ENCODE data around the gene CAMKK2. TPM values are rescaled to one million over a fixed set of nuclear protein-coding genes. Genes with fewer than 3 reads are reported as not detected.
A peak's percentile ranks its signal among the peaks of the same experiment; 100 is the strongest.

CAMKK2 gene
- total RNA-seq, 1 experiment from 2014 or later: 24.7 TPM

- no peak overlapping the region for H3K23ac ChIP-seq (ENCODE audit: insufficient read length, low read depth, low read length)
- H4K5ac ChIP-seq (ENCODE audit: insufficient read length, low read depth, low read length): no peak overlapping the region
- H2AFZ ChIP-seq (ENCODE audit: low read length): no peak overlapping the region
- H4K91ac ChIP-seq (ENCODE audit: insufficient read length, low read depth, low read length): no peak overlapping the region
- H4K20me1 ChIP-seq (ENCODE audit: control insufficient read depth, insufficient read depth, insufficient read length): peaks cover 4% of the 10 kb centered on the region
- peaks cover 7 to 20% (median 12%) of the 10 kb centered on the region in 3 experiments; a peak in 6 of 7 replicates for H3K36me3 Mint-ChIP-seq (ENCODE audit: insufficient read depth in 1 of 3, low read depth in 3 of 3)
- no peak overlapping the region for H3K9ac ChIP-seq (ENCODE audit: extremely low read depth, insufficient read length, low read length)
- H3K9me3 ChIP-seq (ENCODE audit: control insufficient read depth, low read depth, low read length): no peaks in the 10 kb centered on the region
- no CpG with 5 or more reads among the region's 10 CpGs for WGBS (ENCODE audit: extremely low coverage, insufficient read length, low lambda C conversion rate)
- no peak overlapping the region for H2AK5ac ChIP-seq (ENCODE audit: insufficient read length, low read length)
- H3K4ac ChIP-seq (ENCODE audit: low read depth, low read length): no peak overlapping the region
- H2BK5ac ChIP-seq (ENCODE audit: insufficient read length, low read length): no peak overlapping the region
- H2BK12ac ChIP-seq (ENCODE audit: insufficient read length, low read depth, low read length): no peak overlapping the region
- no peak overlapping the region for H3K27ac ChIP-seq (ENCODE audit: insufficient read length, low read depth, low read length)
- H3K27me3 ChIP-seq (ENCODE audit: insufficient read depth, low read length): no peaks in the 10 kb centered on the region
- no peak overlapping the region for H2BK20ac ChIP-seq (ENCODE audit: low read depth, low read length, poor library complexity, severe bottlenecking)
- no peak overlapping the region for H4K8ac ChIP-seq (replicated peaks; ENCODE audit: insufficient read length, low read depth, low read length)
- H3K4me2 ChIP-seq (ENCODE audit: insufficient read depth, insufficient read length, low read length): no peak overlapping the region
- H3K27ac Mint-ChIP-seq: peak overlapping the region; percentile 31 to 85 (median 62); a peak in 3 of 7 replicates
- H3K79me2 ChIP-seq (ENCODE audit: insufficient read depth, low read length): no peaks in the 10 kb centered on the region
- peaks cover 4% of the 10 kb centered on the region for H3K79me1 ChIP-seq (ENCODE audit: insufficient read depth, low read depth, low read length, poor library complexity, severe bottlenecking)
- no peak overlapping the region for H3K18ac ChIP-seq (ENCODE audit: insufficient read length, low read depth, low read length)
- H2BK15ac ChIP-seq (ENCODE audit: low read depth, low read length): no peak overlapping the region
- H3K23me2 ChIP-seq (ENCODE audit: insufficient read length, low read depth, low read length, poor library complexity, severe bottlenecking): no peaks in the 10 kb centered on the region
- no peaks in the 10 kb centered on the region for H3K27me3 Mint-ChIP-seq (ENCODE audit: low read depth)
- H2BK120ac ChIP-seq (ENCODE audit: low read depth, low read length, poor library complexity, severe bottlenecking): no peak overlapping the region
- no peak for TF ChIP-seq CTCF (conservative IDR thresholded peaks at IDR 0.05)
- peaks cover 13 to 22% of the 10 kb centered on the region in 2 experiments for H3K4me1 Mint-ChIP-seq
- no peak overlapping the region for H3K14ac ChIP-seq (ENCODE audit: insufficient read depth, low read length)
- DNase-seq: no peak
- H3T11ph ChIP-seq (ENCODE audit: low read length): no peak overlapping the region
- H3K56ac ChIP-seq (ENCODE audit: insufficient read length, low read depth, low read length): no peak overlapping the region
- H3K4me1 ChIP-seq (ENCODE audit: insufficient read depth, low read length): no peaks in the 10 kb centered on the region; the same call in 1 of the 2 replicates
- no peaks in the 10 kb centered on the region for H3K9me3 Mint-ChIP-seq
- H3K4me3 Mint-ChIP-seq: peak overlapping the region in 1 of 2 experiments; percentile 66; a peak in 2 of 5 replicates
These were observed 8.2 kb downstream of the CAMKK2 start for GRCh38 chr12:121288158-121288845.
